ENCODE measurements around the gene NCKAP5. TPM values are rescaled to one million over a fixed set of nuclear protein-coding genes. Genes with fewer than 3 reads are reported as not detected.

The NCKAP5 gene
- total RNA-seq, 2 donors from 2014 or later = not detected

DNA sequence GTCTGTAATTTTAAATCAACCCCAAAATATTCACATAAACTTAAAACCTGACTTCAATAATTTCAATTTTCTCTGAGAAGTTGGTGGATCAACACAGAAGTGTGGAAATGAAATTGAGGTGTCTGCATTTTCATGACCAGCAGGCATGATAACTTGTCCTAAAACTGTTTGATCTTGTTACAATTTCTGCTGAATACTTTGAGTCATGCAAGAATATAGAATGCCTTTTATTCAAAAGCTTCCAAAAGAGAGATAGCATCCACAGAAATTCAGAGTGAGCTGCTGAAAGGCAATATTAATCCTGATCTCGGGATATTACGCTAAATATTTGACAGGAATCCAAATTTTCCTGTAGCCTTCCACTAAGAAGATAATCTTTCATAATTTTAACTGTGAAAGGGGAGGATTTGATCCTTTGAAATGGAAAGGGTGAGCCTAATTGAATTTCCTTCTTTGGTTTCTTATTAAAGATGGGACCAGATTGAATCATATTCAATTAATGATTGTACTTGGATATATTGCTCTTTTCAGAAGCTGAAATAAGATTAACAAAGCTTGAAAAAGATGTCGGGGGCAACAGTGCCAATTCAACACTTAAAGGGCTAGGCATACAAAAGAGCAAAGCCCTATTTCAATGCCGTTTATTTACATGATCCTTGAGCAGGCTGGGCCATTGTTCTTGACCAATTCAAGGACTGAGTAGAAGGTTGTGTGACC is 129.3 kb downstream of the NCKAP5 start:
- Mint-ChIP-seq H3K27me3 (no peaks in the 10 kb centered on the region), H3K27ac (no peak overlapping the region), H3K4me1 (ENCODE audit: low read depth in 2 of 2) (no peaks in the 10 kb centered on the region), H3K9me3 (peaks cover 4% of the 10 kb centered on the region), H3K36me3 (no peaks in the 10 kb centered on the region), H3K4me3 (no peak overlapping the region)
- ATAC-seq (no peak), DNase-seq (ENCODE audit: low spot score) (no peak)

- no peak for DNase-seq (ENCODE audit: low spot score)
- H3K4me1 Mint-ChIP-seq (ENCODE audit: low read depth in 2 of 2) = no peaks in the 10 kb centered on the region
- no peak overlapping the region for H3K4me3 Mint-ChIP-seq
- no peaks in the 10 kb centered on the region for H3K27me3 Mint-ChIP-seq
- H3K27ac Mint-ChIP-seq = no peak overlapping the region
- no peaks in the 10 kb centered on the region for H3K36me3 Mint-ChIP-seq
- ATAC-seq = no peak
- no peaks in the 10 kb centered on the region for H3K9me3 Mint-ChIP-seq
Measured at GRCh38 chr2:133438026-133438425, 130.2 kb downstream of the NCKAP5 start.

GRCh38 chr2:133437492-133437891 is 130.8 kb downstream of the NCKAP5 start:
- H3K36me3 Mint-ChIP-seq = no peaks in the 10 kb centered on the region
- no peak overlapping the region for H3K27ac Mint-ChIP-seq
- H3K27me3 Mint-ChIP-seq = no peaks in the 10 kb centered on the region
- DNase-seq (ENCODE audit: low spot score) = no peak
- ATAC-seq = no peak
- H3K9me3 Mint-ChIP-seq = no peaks in the 10 kb centered on the region
- no peaks in the 10 kb centered on the region for H3K4me1 Mint-ChIP-seq (ENCODE audit: low read depth in 2 of 2)
- no peak overlapping the region for H3K4me3 Mint-ChIP-seq

GRCh38 chr2:133434959-133435668 is 133.1 kb downstream of the NCKAP5 start:
- no peak for ATAC-seq
- no peak overlapping the region for H3K27ac Mint-ChIP-seq

DNA sequence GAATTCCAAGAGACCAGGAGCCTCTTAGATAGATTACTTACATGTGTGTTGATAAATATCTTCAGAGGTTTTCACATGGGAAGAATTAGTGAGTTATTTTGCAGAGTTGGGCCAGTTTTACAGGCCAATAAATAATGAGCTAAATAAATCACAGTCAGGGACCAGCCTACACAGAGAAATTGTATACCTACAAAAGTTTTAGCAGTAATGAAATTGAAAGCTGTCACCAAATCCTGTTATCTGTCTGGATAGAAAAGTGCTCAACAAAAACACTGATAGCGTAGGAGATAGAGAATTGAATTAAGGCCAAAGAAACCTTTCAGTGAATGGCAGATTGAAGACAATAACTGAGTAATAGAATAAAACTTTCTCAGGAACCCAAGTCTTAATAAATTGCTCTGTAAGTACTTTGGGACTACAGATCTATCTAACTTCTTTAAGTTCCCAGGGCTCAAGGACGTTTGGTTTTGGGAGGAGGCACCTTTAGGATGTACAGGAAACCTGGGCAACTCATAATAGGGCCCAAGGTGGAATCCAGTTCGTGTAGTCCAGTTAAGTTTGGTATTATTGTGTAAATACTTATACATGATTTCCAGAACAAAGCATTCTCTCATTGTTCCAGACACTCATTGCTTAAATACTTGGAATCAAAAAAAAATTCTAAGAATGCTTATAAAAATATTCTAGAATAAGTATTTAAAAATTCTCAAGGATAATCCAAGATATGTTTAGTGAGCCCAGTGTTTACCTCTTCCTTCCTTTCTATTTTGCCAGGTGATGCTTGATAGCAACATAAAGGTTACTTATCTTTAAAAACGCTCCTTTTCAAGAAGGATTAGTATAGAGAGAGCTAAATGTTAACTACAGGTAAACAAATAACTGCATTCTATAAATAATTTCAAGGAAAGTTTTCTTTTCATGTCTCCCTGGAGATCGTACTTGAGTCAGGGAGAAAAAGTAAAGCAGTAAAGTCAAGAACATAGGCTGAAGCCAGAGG is 134.5 kb downstream of the NCKAP5 start:
- H3K4me3 Mint-ChIP-seq = no peak overlapping the region

More at GRCh38 chr2:133434959-133435668, 133.1 kb downstream of the NCKAP5 start:
- H3K9me3 Mint-ChIP-seq = peaks cover 5% of the 10 kb centered on the region
- DNase-seq (ENCODE audit: low spot score) = no peak
- peaks cover 4% of the 10 kb centered on the region for H3K36me3 Mint-ChIP-seq
- no peak overlapping the region for H3K4me3 Mint-ChIP-seq
- H3K4me1 Mint-ChIP-seq (ENCODE audit: low read depth in 2 of 2) = no peaks in the 10 kb centered on the region
- H3K27me3 Mint-ChIP-seq = no peaks in the 10 kb centered on the region

GRCh38 chr2:133432778-133433177 is 135.5 kb downstream of the NCKAP5 start:
- DNase-seq (ENCODE audit: low spot score) (no peak), ATAC-seq (no peak)
- no peak overlapping the region for H3K4me3 Mint-ChIP-seq
- no peaks in the 10 kb centered on the region for H3K27me3 Mint-ChIP-seq
- H3K36me3 Mint-ChIP-seq = peaks cover 4% of the 10 kb centered on the region
- H3K4me1 Mint-ChIP-seq (ENCODE audit: low read depth in 2 of 2) = no peaks in the 10 kb centered on the region
- H3K9me3 Mint-ChIP-seq = peaks cover 6% of the 10 kb centered on the region
- no peak overlapping the region for H3K27ac Mint-ChIP-seq

More for the DNA sequence above, 134.5 kb downstream of the NCKAP5 start:
- H3K4me1 Mint-ChIP-seq (ENCODE audit: low read depth in 2 of 2) = no peaks in the 10 kb centered on the region
- H3K27ac Mint-ChIP-seq = no peak overlapping the region
- H3K9me3 Mint-ChIP-seq = peaks cover 6% of the 10 kb centered on the region
- H3K27me3 Mint-ChIP-seq = no peaks in the 10 kb centered on the region
- DNase-seq (ENCODE audit: low spot score) (no peak), ATAC-seq (no peak)
- H3K36me3 Mint-ChIP-seq = peaks cover 4% of the 10 kb centered on the region

- Mint-ChIP-seq H3K36me3 (peaks cover 4% of the 10 kb centered on the region), H3K27me3 (no peaks in the 10 kb centered on the region), H3K4me1 (ENCODE audit: low read depth in 2 of 2) (no peaks in the 10 kb centered on the region), H3K27ac (no peak overlapping the region), H3K9me3 (peaks cover 6% of the 10 kb centered on the region), H3K4me3 (no peak overlapping the region)
- ATAC-seq = no peak
- DNase-seq (ENCODE audit: low spot score) = no peak
Measured at GRCh38 chr2:133431289-133431688, 137.0 kb downstream of the NCKAP5 start.

GRCh38 chr2:133426791-133427190 is 141.5 kb downstream of the NCKAP5 start:
- ATAC-seq = no peak

GRCh38 chr2:133425612-133426011 is 142.7 kb downstream of the NCKAP5 start:
- no peak overlapping the region for H3K4me3 Mint-ChIP-seq
- H3K9me3 Mint-ChIP-seq = peaks cover 9% of the 10 kb centered on the region
- no peak for DNase-seq (ENCODE audit: low spot score)
- H3K4me1 Mint-ChIP-seq (ENCODE audit: low read depth in 2 of 2) = no peaks in the 10 kb centered on the region
- no peak overlapping the region for H3K27ac Mint-ChIP-seq
- ATAC-seq = no peak
- no peaks in the 10 kb centered on the region for H3K27me3 Mint-ChIP-seq
- H3K36me3 Mint-ChIP-seq = peaks cover 4% of the 10 kb centered on the region

More at GRCh38 chr2:133426791-133427190, 141.5 kb downstream of the NCKAP5 start:
- no peaks in the 10 kb centered on the region for H3K4me1 Mint-ChIP-seq (ENCODE audit: low read depth in 2 of 2)
- H3K4me3 Mint-ChIP-seq = no peak overlapping the region
- H3K9me3 Mint-ChIP-seq = peaks cover 9% of the 10 kb centered on the region
- no peaks in the 10 kb centered on the region for H3K27me3 Mint-ChIP-seq
- peaks cover 4% of the 10 kb centered on the region for H3K36me3 Mint-ChIP-seq
- no peak for DNase-seq (ENCODE audit: low spot score)
- H3K27ac Mint-ChIP-seq = no peak overlapping the region

DNA sequence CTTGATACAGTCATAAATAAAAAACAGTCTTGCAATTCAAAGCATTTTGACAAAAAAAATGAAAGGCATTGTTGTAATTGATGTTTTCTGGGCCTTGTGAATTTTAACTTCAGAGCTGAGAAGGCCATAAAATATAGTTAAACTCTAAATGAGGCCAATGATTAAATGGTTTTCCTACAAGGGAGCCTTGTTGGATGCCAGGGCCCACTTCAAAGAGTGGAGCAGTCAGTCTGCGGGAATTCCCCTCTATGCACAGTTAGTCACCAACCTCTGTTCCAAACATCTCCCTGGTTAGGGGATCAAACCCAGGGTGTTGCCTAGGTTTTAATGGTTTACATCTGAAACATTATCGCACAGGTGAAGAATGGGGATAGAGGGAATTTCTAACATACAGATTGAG is 143.4 kb downstream of the NCKAP5 start:
- Mint-ChIP-seq H3K4me3 (no peak overlapping the region), H3K9me3 (peaks cover 3% of the 10 kb centered on the region), H3K4me1 (ENCODE audit: low read depth in 2 of 2) (no peaks in the 10 kb centered on the region), H3K27ac (no peak overlapping the region), H3K36me3 (no peaks in the 10 kb centered on the region), H3K27me3 (no peaks in the 10 kb centered on the region)
- ATAC-seq = no peak
- no peak for DNase-seq (ENCODE audit: low spot score)

GRCh38 chr2:133422931-133423351 is 145.3 kb downstream of the NCKAP5 start:
- Mint-ChIP-seq H3K4me1 (ENCODE audit: low read depth in 2 of 2) (no peaks in the 10 kb centered on the region), H3K9me3 (peaks cover 6% of the 10 kb centered on the region), H3K27me3 (no peaks in the 10 kb centered on the region), H3K4me3 (no peak overlapping the region), H3K36me3 (no peaks in the 10 kb centered on the region), H3K27ac (no peak overlapping the region)
- DNase-seq (ENCODE audit: low spot score) = no peak
- ATAC-seq = no peak

DNA sequence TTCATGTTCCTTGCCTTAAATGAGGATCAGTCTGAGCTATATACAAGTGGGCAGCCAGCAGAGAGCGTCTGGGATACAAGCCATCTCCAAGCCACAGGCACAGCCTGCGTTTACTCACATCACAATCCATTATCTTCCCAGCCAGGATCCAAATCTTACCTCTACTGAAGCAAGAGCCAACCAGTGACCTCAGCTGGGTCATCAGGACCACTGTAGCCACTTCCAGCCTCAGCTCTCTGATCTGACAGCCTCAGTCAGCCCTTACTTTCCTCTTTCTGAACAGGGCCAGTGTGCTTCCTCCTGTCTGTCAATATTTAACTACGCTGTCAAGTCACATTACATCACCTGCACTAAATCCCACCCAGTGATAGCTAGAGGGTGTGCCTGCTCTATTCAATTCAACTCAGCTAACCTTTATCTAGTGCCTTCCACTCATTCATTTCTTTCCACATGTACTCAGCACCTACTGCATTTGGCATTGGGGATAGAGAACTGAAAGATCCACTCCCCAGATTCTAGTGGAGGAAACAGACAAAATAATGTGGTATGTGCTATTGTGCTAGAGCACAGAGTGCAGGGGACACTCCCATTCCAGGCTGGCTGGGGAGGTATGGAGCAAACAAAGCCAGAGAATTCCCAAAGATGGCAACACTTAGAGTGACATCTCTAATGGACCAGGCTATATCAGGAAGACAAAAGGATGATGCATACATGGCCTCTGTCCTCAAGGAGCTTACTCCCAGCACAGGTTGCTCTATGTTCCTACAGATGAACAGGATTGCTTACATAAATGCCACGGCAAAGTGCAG is 146.5 kb downstream of the NCKAP5 start:
- DNase-seq (ENCODE audit: low spot score) = no peak
- H3K9me3 Mint-ChIP-seq = peaks cover 6% of the 10 kb centered on the region
- no peaks in the 10 kb centered on the region for H3K36me3 Mint-ChIP-seq
- no peaks in the 10 kb centered on the region for H3K27me3 Mint-ChIP-seq
- no peak overlapping the region for H3K4me3 Mint-ChIP-seq
- no peaks in the 10 kb centered on the region for H3K4me1 Mint-ChIP-seq (ENCODE audit: low read depth in 2 of 2)
- no peak for ATAC-seq
- H3K27ac Mint-ChIP-seq = no peak overlapping the region

DNA sequence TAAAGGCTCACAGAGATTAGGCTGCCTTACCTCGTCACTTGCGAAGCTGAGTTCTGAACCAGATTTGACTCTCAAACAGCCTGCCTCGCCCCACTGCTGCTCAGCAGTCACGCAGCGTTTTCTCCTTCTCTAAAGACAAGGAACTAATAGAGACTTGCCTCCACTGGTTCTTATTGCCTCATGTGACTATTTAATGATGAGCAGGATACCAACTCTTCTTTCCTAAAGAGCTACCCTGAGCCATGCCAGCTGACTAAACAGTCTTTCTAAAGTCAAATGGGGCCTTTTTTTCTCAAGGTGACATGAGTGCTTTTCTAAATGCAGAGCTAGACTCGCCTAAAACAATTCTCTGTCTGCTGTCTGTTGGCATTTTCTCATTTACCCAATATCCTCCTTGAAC is 147.5 kb downstream of the NCKAP5 start:
- Mint-ChIP-seq H3K27ac (no peak overlapping the region), H3K36me3 (no peaks in the 10 kb centered on the region)
- ATAC-seq = no peak

More for the DNA sequence above, 147.5 kb downstream of the NCKAP5 start:
- Mint-ChIP-seq H3K27me3 (no peaks in the 10 kb centered on the region), H3K4me1 (ENCODE audit: low read depth in 2 of 2) (no peaks in the 10 kb centered on the region), H3K4me3 (no peak overlapping the region), H3K9me3 (peaks cover 6% of the 10 kb centered on the region)
- DNase-seq (ENCODE audit: low spot score) = no peak

Data from natural killer cell treated with Interleukin-12 subunit alpha and Interleukin-12 subunit beta and Interleukin-15 and Interleukin-18, amount 100 ng/mL, for 72 hours (primary cell).